Measurements from ENCODE around the gene NADSYN1. TPM values are rescaled to one million over a fixed set of nuclear protein-coding genes. Genes with fewer than 3 reads are reported as not detected.
A peak's percentile ranks its signal among the peaks of the same experiment; 100 is the strongest.

Gene NADSYN1
- total and polyA plus RNA-seq, 8 donors = 53.2 to 78.9 (median 61.9) TPM

DNA sequence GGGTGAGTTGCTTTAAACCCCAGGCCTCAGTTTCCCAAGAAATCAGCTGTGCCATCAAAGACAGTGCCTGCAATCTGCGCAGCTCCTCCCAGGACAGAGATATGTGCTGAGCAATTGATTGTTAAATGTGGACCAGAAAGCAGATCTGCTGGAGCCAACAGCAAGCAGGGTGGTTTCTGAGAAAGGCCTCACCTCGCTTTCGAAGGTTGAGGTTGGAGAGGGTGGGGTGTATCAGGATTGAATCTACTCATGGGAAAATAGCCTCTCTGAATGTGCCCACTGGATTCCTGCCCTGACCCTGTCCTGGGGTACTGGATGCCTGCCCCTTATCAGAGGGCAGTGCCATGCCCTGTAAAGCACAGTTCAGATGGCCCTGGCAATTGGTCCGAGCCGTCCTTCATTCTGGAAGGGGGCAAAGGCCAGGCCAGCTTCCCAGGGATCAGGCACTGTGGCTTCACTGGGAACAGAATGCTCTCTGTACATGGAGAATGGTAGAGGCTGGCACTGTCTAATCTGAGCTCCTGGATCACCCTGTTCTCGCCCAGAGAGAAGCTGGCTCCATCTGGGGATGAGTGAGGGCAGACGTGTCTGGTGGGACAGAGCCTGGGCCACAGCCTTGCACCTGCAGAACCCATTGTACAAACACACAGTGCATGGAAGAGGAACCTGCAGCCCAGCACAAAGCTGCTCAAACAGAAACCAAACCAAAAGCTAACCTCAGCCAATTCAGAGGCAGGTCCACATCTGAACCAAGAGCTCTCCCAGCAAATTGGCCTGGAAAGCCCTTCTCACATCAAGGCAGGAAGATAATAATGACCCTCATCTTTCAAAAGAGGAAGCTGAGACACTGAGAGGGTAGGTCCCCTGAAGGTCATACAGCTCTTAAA, 20.0 kb upstream of the NADSYN1 start:
- peaks cover 0 to 42% of the 10 kb centered on the region in 2 donors for H3K36me3 ChIP-seq
- peak; percentile 37 for ATAC-seq
- no peak overlapping the region for H3K4me3 ChIP-seq
- H3K27me3 ChIP-seq = no peaks in the 10 kb centered on the region
- TF ChIP-seq, protein P1, sequence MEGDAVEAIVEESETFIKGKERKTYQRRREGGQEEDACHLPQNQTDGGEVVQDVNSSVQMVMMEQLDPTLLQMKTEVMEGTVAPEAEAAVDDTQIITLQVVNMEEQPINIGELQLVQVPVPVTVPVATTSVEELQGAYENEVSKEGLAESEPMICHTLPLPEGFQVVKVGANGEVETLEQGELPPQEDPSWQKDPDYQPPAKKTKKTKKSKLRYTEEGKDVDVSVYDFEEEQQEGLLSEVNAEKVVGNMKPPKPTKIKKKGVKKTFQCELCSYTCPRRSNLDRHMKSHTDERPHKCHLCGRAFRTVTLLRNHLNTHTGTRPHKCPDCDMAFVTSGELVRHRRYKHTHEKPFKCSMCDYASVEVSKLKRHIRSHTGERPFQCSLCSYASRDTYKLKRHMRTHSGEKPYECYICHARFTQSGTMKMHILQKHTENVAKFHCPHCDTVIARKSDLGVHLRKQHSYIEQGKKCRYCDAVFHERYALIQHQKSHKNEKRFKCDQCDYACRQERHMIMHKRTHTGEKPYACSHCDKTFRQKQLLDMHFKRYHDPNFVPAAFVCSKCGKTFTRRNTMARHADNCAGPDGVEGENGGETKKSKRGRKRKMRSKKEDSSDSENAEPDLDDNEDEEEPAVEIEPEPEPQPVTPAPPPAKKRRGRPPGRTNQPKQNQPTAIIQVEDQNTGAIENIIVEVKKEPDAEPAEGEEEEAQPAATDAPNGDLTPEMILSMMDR (IDR thresholded peaks at IDR 0.05) = no peak
- H3K4me1 ChIP-seq = peaks cover 0 to 3% of the 10 kb centered on the region in 2 donors
- no peaks in the 10 kb centered on the region for H3K9me3 ChIP-seq
- no peak for DNase-seq
- no peak overlapping the region for H3K27ac ChIP-seq
- intact Hi-C loops (cut with DNase I) = no loop called here

DNA sequence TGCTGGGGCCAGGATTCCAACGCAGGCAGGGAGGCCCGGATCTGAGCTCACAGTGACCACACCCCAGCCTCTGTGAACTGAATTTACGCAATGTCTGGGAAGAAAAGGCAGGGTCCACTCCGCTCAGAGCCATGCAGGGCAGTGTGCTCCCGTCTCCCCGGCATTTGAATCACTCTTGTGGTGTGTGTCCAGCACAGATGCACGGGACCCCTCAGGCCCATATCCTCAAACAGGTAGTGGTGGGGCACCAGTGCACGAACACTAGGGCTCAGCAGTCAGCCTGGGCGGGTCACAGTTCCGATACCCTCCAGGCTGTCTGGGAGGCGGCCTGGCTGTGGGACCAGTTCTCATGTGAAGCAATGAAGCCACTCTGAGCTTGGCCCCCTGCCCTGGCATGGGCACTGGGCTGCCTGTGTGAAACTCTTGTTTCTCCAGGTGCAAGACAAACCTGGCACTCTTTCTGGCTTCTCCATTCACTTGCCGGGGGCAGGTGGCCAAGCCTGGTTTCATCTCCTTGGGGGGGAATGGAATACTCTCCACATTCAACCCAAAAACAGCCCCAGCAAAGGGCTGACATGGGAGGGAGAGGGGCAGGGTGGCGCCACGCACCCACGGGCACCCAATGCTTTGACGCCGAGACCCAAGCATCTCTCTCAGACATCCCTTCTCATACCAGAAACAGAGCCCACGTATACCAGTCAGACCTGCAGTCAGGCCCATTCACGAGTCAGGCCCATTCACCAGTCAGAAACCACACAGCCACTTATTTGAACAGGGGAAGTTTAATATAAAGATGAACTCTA, 19.2 kb upstream of the NADSYN1 start:
- Histone ChIP-seq H3K36me3 (peaks cover 0 to 50% of the 10 kb centered on the region in 2 donors), H3K9me3 (no peaks in the 10 kb centered on the region), H3K4me1 (peaks cover 0 to 3% of the 10 kb centered on the region in 2 donors), H3K27me3 (no peaks in the 10 kb centered on the region), H3K4me3 (no peak overlapping the region), H3K27ac (no peak overlapping the region)
- TF ChIP-seq, protein P1 (IDR thresholded peaks at IDR 0.05) = no peak
- DNase-seq = peak in 2 of 4 donors; percentile 19 to 45
- peak; percentile 87 for ATAC-seq
- intact Hi-C loops (cut with DNase I) = no loop called here

DNA sequence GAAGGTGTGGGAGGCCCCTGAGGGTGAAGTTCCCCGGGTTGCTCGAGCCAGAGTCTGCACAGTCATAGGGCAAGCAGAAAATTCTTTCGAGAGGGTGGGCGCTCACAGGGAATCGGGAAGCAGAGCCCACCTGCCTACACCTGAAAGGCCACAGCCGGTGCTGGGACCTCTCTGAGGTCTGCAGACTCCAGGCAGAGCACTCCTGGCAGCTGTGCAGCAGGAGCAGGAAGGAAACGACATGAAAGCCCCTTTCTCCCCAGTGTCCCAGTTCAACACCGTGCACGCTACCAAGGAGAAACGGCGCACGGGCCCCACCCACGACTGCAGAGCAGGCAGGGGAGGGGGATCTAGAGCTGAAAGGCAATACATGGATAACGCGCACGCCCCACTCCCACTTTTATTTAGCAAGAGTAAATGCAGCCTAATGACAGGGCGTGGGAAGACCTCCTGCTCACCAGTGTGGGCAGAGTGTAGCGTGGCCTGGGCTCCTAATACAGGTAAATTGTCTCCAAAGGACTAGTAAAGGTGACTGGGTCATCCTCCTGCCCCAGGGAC, 18.4 kb upstream of the NADSYN1 start:
- Histone ChIP-seq H3K4me3 (no peak overlapping the region), H3K36me3 (peaks cover 0 to 58% of the 10 kb centered on the region in 2 donors), H3K27ac (no peak overlapping the region), H3K9me3 (no peaks in the 10 kb centered on the region), H3K27me3 (no peaks in the 10 kb centered on the region), H3K4me1 (peaks cover 0 to 3% of the 10 kb centered on the region in 2 donors)
- intact Hi-C loops (cut with DNase I) = no loop called here
- no peak for DNase-seq
- TF ChIP-seq, protein P1 (IDR thresholded peaks at IDR 0.05) = no peak
- no peak for ATAC-seq

DNA sequence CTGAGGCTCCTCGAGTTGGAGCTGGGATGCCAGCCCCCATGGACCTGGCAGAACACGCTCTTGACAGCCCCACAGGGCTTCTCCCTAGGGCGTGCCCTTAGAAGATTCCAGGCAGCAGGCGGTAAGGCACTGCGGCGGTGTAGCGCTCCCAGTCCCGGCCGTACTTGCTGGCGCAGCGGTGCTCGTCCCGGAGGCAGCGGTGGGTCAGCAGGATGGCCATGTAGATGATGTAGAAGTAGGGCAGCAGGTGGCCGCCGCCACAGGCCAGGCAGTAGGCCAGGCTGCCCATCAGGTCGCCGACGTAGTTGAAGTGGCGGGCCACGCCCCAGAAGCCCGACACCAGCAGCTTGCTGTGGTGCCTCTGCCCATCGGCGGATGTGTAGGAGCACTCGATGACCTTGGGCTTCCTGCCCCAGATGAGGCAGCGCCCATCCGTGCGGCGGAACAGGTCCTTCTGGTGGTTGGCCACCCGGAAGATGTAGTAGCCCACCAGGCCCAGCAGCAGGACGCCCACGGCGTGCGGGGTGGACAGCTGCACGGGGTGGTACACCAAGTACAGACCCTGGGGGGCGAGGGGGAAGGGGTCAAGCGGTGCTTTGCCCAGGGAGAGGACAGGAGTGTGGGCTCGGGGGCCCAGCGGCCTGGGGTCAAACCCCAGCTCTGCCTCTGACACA, 17.6 kb upstream of the NADSYN1 start:
- ATAC-seq (no peak), DNase-seq (no peak)
- H3K36me3 ChIP-seq = peaks cover 0 to 66% of the 10 kb centered on the region in 2 donors
- no peaks in the 10 kb centered on the region for H3K27me3 ChIP-seq
- intact Hi-C loops (cut with DNase I) = no loop called here
- no peaks in the 10 kb centered on the region for H3K9me3 ChIP-seq
- no peak overlapping the region for H3K27ac ChIP-seq
- TF ChIP-seq, protein P1 (IDR thresholded peaks at IDR 0.05) = no peak
- H3K4me1 ChIP-seq = peaks cover 0 to 3% of the 10 kb centered on the region in 2 donors
- no peak overlapping the region for H3K4me3 ChIP-seq
